Stimulated activated naive CD8-positive, alpha-beta T cell treated with anti-CD3 and anti-CD28 coated beads, Interleukin-15, Interleukin-2, amounts not matched to agents 100 ng/mL and 50 ng/mL, for 24 hours (primary cell): ENCODE measurements around the gene SLC2A2.

Experiments
- H3K27ac Mint-ChIP-seq: one replicate; pipeline ENCODE4 v1.8.0; 2021; ENCODE audit warnings: mild to moderate bottlenecking, mixed read lengths
- H3K27me3 Mint-ChIP-seq: one replicate; pipeline ENCODE4 v1.8.0; 2021; ENCODE audit warnings: mixed read lengths
- H3K36me3 Mint-ChIP-seq: one replicate; pipeline ENCODE4 v1.8.0; 2021; ENCODE audit warnings: low read depth, mixed read lengths
- H3K4me1 Mint-ChIP-seq: one replicate; pipeline ENCODE4 v1.8.0; 2021; ENCODE audit warnings: low read depth, mixed read lengths
- H3K4me3 Mint-ChIP-seq: one replicate; pipeline ENCODE4 v1.8.0; 2021; ENCODE audit warnings: mild to moderate bottlenecking, mixed read lengths
- H3K9me3 Mint-ChIP-seq: one replicate; pipeline ENCODE4 v1.8.0; 2021; ENCODE audit warnings: mixed read lengths

The SLC2A2 gene

DNA sequence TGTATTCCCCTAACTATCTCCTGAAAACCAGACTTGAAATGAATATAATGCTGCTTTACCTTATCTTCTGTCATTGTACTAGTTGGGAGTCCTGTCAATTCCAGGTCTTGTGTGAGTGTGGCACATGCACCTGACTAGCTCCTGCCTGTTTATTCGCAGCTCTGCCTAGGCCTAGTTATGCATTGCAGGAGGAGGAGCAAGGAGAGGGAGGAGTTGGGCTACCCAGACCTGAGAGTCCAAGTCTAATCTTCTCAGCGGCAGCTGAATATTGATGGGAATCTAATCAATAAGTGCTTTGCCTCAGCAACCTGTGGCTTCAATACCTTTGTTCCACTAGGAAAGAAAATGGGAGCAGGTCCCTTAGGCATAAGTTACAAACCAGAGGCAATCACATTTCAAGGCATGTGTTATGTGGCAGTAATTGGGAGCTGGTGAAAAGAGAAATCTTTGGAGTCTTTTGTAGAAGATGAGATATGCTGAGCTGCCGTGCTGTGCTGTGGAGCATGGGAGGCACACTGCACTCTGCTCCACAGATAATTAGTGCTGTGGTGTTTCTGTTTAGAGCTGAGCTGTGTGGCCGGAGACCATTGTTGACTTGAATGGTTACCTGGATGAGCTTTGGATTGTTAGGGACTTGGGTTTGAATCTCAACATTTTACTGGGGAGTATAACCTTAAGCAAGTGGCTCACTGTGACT is at the start of gene SLC2A2:
Gene SLC2A2, minus strand, starts transcription at position 124 of the 697 bp plus-strand sequence. Its CDS starts 50 bp downstream, at position 74.
- Mint-ChIP-seq H3K4me1 (no peaks in the 10 kb centered on the region), H3K9me3 (no peaks in the 10 kb centered on the region), H3K4me3 (no peak within 1 kb of the TSS), H3K27me3 (peaks cover 41% of the 10 kb centered on the region), H3K27ac (no peak within 1 kb of the TSS), H3K36me3 (no peaks in the 10 kb centered on the region)

DNA sequence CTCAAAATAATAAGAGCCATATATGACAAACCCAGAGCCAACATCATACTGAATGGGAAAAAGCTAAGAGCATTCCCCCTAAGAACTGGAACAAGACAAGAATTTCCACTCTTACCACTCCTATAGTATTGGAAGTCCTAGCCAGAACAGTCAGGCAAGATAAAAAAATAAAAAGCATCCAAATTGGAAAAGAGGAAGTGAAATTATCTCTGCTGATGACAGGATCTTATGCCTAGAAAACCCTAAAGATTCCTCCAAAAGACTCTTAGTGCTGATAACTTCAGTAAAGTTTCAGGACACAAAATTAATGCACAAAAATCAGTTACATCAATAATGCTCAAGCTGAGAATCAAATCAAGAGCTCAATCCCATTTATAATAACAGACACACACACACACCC is 45.9 kb upstream of the SLC2A2 start:
- Mint-ChIP-seq H3K4me3 (no peak overlapping the region), H3K9me3 (no peaks in the 10 kb centered on the region), H3K36me3 (peaks cover 37% of the 10 kb centered on the region), H3K27ac (no peak overlapping the region), H3K4me1 (no peaks in the 10 kb centered on the region), H3K27me3 (no peaks in the 10 kb centered on the region)

DNA sequence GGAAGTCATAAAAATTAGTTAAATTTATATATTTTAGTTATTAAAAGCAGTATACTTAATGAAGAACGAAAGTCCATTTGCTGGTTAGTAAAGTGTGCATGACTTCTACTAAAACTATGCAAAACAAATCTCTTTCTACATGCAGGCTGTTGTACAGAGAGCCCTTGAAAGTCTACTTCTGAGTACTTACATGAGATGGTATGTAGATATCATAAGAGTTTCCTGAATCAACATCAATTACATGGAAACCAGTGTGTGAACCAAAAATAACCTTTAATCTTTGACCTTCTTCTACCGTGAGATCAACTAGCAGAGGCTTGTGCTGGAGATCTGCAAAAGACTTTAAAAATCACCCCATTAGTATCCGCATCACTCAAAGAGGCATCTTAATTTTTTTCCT is 42.1 kb upstream of the SLC2A2 start:
- H3K4me1 Mint-ChIP-seq = no peaks in the 10 kb centered on the region
- H3K27me3 Mint-ChIP-seq = no peaks in the 10 kb centered on the region
- H3K27ac Mint-ChIP-seq = no peak overlapping the region
- no peak overlapping the region for H3K4me3 Mint-ChIP-seq
- H3K9me3 Mint-ChIP-seq = no peaks in the 10 kb centered on the region
- peaks cover 46% of the 10 kb centered on the region for H3K36me3 Mint-ChIP-seq

DNA sequence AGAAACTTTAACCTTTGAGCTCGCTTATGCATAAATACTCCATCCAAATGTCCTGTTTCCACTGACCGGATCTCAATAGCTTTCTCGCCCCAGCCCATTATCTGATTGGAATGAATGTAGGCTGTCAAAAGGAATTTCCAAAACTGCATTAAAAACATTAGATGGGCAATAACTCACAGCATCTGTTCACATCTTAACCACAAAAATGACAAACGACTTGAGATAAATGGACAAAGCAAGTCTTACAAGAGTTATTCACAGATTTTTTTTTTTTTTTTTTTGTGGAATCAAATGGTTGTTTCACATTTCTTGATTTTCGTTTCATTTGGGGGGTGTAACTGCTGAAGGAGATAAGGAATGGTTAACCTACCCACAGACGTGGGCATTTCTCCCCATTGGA is 39.7 kb upstream of the SLC2A2 start:
- Mint-ChIP-seq H3K9me3 (no peaks in the 10 kb centered on the region), H3K4me3 (no peak overlapping the region), H3K4me1 (no peaks in the 10 kb centered on the region), H3K27me3 (no peaks in the 10 kb centered on the region), H3K36me3 (peaks cover 45% of the 10 kb centered on the region), H3K27ac (no peak overlapping the region)

DNA sequence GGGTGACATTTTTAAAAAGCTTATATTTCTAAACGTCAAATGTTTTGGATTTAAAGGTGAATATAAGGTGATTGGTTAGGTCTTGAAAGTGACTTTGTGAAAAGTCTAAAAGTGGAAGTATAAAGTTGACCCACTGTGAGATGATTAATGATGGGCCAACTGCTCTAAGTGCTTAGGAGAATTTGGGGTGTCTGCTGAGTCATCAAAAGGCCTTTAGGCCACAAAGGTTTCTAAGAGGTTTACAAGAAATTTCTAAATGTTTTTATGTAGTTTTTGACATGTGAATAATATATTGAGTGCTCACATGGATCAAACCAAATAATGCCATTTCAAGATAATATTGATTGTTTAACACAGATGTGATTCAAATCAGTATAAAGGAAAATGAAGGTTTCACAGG is 39.2 kb upstream of the SLC2A2 start:
- Mint-ChIP-seq H3K36me3 (peaks cover 45% of the 10 kb centered on the region), H3K27me3 (no peaks in the 10 kb centered on the region), H3K27ac (no peak overlapping the region), H3K4me3 (no peak overlapping the region), H3K9me3 (no peaks in the 10 kb centered on the region), H3K4me1 (no peaks in the 10 kb centered on the region)

DNA sequence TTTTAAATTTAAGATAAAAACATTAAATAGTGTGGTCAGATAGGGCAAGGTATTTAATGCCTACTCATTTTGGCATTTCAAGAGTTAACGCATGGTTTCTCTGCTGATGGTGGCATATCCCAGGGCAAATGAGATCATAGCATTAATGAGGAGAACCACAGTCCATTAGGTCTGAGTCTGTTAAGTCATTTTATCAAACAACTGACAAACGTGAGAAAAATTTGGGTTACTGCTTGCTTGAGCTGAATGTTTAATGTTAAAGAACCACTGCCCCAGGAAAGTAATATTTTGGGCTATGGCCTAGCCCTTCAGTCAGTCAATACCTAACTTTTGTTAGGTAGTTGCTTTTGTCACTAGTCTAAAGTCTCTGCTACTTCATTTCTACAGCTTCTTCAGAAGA is 37.9 kb upstream of the SLC2A2 start:
- H3K27me3 Mint-ChIP-seq = no peaks in the 10 kb centered on the region
- H3K4me1 Mint-ChIP-seq = no peaks in the 10 kb centered on the region
- no peak overlapping the region for H3K4me3 Mint-ChIP-seq
- H3K9me3 Mint-ChIP-seq = no peaks in the 10 kb centered on the region
- no peak overlapping the region for H3K27ac Mint-ChIP-seq
- H3K36me3 Mint-ChIP-seq = peaks cover 34% of the 10 kb centered on the region

DNA sequence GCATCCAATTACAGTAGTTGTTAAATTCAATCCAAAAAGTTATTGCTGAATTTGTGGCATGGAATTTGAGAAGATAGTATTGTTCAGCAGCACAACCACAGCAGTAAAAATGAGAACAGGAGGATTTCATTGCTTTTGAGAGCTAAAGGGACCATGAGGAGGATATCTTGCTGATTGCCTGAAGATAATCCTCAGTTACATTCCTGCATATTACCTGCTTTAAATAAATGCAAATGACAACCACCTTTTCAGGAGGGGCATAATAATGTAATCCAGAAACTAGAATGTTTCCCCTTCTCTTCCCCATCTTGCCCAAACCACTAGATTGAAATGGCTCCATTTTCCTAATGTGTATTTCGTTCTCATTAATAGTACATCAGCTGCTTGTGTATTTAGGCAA is 35.2 kb upstream of the SLC2A2 start:
- H3K36me3 Mint-ChIP-seq = peaks cover 27% of the 10 kb centered on the region
- no peaks in the 10 kb centered on the region for H3K9me3 Mint-ChIP-seq
- no peaks in the 10 kb centered on the region for H3K4me1 Mint-ChIP-seq
- no peak overlapping the region for H3K27ac Mint-ChIP-seq
- H3K4me3 Mint-ChIP-seq = no peak overlapping the region
- H3K27me3 Mint-ChIP-seq = no peaks in the 10 kb centered on the region

DNA sequence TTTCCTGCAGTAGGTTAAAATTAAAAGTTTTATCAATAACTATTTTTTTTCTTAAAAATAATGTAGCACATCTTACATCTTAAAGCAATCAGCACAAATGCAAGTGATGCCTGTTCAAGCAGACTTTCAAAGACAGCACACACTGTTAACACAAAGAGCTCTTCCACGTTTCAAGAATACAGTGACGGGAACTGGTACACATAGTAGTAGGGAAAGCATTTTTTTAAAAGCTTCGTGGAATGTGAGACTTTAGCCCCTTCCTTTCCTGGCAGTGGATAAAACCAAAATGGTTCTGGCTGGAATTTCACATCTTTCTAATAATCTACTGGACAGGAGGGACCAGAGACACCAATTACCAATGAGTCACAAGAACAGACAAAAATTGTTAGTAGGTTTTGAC is 33.5 kb upstream of the SLC2A2 start:
- no peak overlapping the region for H3K27ac Mint-ChIP-seq
- no peaks in the 10 kb centered on the region for H3K9me3 Mint-ChIP-seq
- peaks cover 11% of the 10 kb centered on the region for H3K36me3 Mint-ChIP-seq
- H3K4me1 Mint-ChIP-seq = no peaks in the 10 kb centered on the region
- H3K27me3 Mint-ChIP-seq = no peaks in the 10 kb centered on the region
- H3K4me3 Mint-ChIP-seq = no peak overlapping the region

DNA sequence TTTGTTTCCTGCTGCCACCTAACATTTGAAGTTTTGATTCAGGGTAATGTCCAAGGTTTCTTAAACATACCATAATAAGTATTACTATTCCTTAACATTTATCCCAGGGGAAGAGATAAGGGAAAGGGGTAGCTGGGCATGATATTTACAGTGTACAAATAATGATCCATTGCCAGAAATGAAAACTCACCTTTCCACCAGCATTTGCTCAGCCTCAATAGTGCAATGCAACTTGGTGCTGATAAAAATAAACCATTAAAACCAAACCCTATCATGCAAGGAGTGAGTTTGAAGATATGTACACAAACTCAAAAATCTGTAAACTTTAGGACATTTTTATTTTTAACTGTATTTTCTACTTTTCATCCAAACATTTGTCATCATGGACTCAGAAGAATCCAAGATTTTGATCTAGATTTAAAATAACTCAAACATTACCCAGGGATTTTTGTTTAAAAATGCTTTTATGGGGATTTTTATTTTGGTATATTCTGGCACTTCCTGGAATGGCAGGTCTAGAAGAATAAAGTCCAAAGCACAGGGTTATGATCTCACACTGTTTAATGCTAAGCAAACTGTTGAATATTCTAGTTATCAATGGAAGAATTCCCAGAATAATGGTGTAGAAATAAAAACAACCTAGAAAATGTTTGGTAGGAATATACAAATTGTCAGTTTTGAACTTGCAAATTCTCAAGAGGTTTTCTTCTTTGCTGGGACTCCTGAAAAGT is 32.5 kb upstream of the SLC2A2 start:
- H3K4me3 Mint-ChIP-seq = no peak overlapping the region
- H3K4me1 Mint-ChIP-seq = no peaks in the 10 kb centered on the region
- H3K27me3 Mint-ChIP-seq = no peaks in the 10 kb centered on the region
- no peak overlapping the region for H3K27ac Mint-ChIP-seq
- peaks cover 11% of the 10 kb centered on the region for H3K36me3 Mint-ChIP-seq
- H3K9me3 Mint-ChIP-seq = no peaks in the 10 kb centered on the region

DNA sequence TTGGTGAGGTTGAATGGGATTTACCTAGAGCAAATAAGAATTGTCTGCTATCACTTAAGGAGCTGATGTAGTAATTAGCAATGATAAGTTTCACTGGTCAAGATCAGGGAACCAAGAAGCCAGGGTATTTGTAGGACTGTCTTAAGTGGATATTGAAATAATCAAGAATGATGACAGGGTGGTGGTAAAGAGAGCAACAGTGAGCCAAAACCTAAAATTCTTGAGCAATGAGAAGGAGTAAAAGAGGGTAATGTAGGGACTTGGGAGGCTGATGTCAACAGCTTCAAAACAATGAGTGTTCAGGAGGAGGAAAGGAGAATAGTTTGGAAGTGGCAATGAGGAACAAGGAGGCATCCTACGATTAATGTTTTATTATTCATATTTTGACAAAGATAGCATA is 31.5 kb upstream of the SLC2A2 start:
- Mint-ChIP-seq H3K4me3 (no peak overlapping the region), H3K36me3 (peaks cover 5% of the 10 kb centered on the region), H3K27ac (no peak overlapping the region), H3K9me3 (no peaks in the 10 kb centered on the region), H3K27me3 (no peaks in the 10 kb centered on the region), H3K4me1 (no peaks in the 10 kb centered on the region)

DNA sequence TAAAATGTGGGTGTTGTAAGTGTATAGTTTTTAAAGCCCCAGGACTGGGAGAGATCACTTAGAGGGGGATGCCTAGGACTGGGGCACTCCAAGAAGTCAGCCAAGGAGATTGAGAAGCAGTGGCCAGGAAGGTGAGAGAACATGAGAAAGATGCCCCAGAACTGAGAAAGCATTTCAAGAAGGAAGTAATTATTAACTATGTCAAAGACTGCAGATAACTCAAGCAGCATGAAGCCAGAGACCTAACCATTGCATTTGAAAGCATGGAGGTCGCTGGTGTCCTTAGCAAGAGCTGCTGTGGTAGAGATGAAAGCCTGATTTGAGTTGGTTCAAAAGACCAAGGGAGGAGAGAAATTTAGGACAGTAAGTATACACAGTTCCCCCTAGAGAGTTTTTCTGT is 30.6 kb upstream of the SLC2A2 start:
- Mint-ChIP-seq H3K27ac (no peak overlapping the region), H3K4me1 (no peaks in the 10 kb centered on the region), H3K4me3 (no peak overlapping the region), H3K9me3 (no peaks in the 10 kb centered on the region), H3K27me3 (no peaks in the 10 kb centered on the region), H3K36me3 (peaks cover 2% of the 10 kb centered on the region)

DNA sequence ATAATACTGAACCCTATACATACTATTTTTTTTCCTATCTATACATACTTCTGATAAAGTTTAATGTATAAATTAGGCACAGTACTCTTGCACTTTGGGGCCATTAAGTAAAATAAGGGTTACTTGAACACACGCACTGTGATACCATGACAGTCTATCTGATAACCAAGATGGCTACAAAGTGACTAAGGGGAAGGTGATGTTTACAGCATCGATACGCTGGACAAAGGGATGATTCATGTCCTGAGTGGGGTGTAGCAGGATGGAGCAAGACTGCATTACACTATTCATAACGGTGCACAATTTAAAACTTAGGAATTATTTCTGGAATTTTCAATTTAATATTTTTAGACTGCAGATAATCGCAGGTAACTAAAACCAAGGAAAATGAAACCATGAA is 30.0 kb upstream of the SLC2A2 start:
- Mint-ChIP-seq H3K27me3 (no peaks in the 10 kb centered on the region), H3K4me3 (no peak overlapping the region), H3K4me1 (no peaks in the 10 kb centered on the region), H3K9me3 (no peaks in the 10 kb centered on the region), H3K36me3 (no peaks in the 10 kb centered on the region), H3K27ac (no peak overlapping the region)

DNA sequence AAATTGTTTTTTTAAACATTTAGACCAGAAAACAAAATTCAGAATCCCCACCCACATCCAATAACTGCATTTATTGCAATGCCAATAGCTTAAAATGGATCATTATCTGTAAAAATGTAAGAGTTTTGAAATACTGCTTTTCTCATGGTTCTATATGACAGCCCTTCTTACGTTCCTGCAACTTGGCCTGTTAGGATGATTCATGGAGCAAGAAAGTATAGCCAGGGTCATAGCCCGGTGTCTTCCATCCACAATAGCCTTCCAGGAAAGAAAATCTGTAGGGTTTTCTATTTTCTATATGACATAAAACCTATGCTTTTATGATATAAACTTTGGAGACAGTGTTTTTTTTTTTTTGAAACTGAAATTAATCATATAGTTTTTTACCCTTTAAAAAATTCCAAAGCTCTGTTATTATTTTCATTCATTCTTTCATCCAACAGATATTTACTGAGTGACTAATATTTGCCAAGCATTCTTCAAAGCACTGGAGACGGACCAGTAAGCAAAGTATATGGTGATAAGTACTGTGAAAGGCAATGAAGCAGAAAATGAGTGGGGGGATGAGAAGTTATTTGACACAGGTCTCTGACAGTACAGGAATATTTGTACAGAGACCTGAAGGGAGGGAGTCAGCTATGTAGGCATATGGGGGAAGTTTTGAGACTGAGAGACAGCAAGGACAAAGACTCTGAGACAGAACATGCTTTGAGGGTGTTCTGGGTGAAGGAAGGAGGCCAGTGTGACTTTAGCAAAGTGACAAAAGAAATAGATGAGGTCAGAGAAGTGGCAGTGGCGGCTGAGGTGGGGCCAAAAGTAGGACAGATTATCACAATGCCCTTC is 29.0 kb upstream of the SLC2A2 start:
- no peak overlapping the region for H3K4me3 Mint-ChIP-seq
- no peaks in the 10 kb centered on the region for H3K36me3 Mint-ChIP-seq
- no peaks in the 10 kb centered on the region for H3K27me3 Mint-ChIP-seq
- no peaks in the 10 kb centered on the region for H3K4me1 Mint-ChIP-seq
- no peaks in the 10 kb centered on the region for H3K9me3 Mint-ChIP-seq
- H3K27ac Mint-ChIP-seq = no peak overlapping the region

DNA sequence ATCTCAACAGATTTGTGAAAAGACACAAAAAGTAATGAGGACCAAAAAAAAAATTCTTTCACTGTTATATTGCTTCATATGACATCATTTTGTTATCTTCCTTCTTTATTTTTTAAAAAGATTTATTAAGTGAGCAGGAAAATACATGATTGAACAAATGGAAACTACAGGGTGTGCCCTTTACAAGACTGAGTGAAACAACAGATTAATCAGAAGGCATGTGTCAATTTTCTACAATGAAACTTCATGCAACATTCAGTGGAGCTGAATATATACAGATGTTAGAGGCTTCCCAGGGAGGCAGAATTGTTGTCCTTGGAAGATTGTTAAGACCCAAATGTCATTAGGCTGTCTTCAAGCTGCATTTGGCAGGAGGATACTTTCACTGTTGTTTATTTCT is 28.4 kb upstream of the SLC2A2 start:
- Mint-ChIP-seq H3K36me3 (no peaks in the 10 kb centered on the region), H3K27me3 (no peaks in the 10 kb centered on the region), H3K9me3 (no peaks in the 10 kb centered on the region), H3K4me3 (no peak overlapping the region), H3K4me1 (no peaks in the 10 kb centered on the region), H3K27ac (no peak overlapping the region)

DNA sequence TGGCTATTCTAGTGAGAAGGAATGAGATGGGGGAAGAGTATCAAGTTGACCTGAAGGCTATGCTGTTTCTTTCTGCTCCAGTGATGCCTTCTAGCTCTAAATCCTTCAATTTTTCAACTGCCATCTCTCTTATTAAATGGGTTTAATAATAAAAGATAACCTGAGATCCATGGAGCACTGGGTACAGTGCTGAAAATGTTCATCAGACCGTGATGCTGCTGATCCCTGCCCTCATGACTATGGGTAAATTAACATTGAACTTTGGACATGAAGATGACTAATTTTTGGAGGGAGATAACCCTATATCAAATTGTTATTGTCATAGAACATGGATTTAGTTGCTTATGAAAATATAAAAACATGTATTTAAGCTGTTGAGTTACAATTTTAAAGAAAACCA is 27.7 kb upstream of the SLC2A2 start:
- no peaks in the 10 kb centered on the region for H3K27me3 Mint-ChIP-seq
- no peak overlapping the region for H3K4me3 Mint-ChIP-seq
- no peak overlapping the region for H3K27ac Mint-ChIP-seq
- no peaks in the 10 kb centered on the region for H3K4me1 Mint-ChIP-seq
- no peaks in the 10 kb centered on the region for H3K36me3 Mint-ChIP-seq
- H3K9me3 Mint-ChIP-seq = no peaks in the 10 kb centered on the region
